GM18907 (cell line): ENCODE data around the gene CENPS.
"Not testable (repeated sequence)": the region's sequence is repeated elsewhere in the genome, so short reads cannot be mapped to it uniquely, and the experiment has no call there.

ENCODE experiments used
- ATAC-seq: cut with Tn5 transposase; IDR thresholded peaks from one replicate; pipeline ENCODE4 v1.9.1; 2021; ENCODE audit warnings: mild to moderate bottlenecking, moderate library complexity; ENCODE audit not compliant: unreplicated experiment

CENPS gene

GRCh38 chr1:10418741-10419140, 11.5 kb upstream of the CENPS start:
- ATAC-seq: not testable (repeated sequence)

GRCh38 chr1:10419351-10419750, 10.9 kb upstream of the CENPS start:
- ATAC-seq: no peak

DNA sequence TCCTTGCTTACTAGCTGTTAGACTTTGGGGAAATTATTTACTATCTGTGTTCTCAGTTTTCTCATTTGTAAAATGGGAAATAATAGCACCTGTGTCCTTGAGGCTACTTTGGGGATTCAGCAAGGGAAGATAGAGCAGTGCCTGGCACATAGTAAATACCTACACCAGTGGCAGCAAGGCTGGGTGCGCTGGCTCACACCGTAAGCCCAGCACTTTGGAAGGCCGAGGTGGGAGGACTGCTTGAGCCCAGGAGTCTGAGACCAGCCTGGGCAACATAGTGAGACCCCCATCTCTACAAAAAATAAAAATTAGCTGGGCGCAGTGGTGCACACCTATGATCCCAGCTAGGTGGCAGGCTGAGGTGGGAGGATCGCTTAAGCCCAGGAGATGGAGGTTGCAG, 8.6 kb upstream of the CENPS start:
- no peak for ATAC-seq

GRCh38 chr1:10424034-10424433, 6.2 kb upstream of the CENPS start:
- no peak for ATAC-seq

DNA sequence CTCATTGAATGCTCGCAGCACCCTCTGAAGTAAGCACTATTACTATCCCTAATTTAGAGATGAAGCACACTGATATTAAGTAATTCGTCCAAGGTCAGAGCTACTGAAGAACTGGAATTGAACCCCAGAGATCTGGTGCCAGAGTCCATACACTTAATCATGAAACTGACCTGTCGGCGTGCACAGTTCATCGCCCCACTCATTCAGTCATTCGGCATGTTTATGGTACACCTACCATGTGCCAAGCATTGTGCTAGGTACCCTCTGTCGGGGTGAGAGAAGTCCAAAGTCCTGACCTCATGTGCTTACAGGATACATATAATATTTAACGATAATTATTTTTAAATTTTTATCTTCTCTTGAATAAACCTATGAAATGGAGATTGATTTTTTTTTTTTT, 5.6 kb upstream of the CENPS start:
- ATAC-seq: no peak

DNA sequence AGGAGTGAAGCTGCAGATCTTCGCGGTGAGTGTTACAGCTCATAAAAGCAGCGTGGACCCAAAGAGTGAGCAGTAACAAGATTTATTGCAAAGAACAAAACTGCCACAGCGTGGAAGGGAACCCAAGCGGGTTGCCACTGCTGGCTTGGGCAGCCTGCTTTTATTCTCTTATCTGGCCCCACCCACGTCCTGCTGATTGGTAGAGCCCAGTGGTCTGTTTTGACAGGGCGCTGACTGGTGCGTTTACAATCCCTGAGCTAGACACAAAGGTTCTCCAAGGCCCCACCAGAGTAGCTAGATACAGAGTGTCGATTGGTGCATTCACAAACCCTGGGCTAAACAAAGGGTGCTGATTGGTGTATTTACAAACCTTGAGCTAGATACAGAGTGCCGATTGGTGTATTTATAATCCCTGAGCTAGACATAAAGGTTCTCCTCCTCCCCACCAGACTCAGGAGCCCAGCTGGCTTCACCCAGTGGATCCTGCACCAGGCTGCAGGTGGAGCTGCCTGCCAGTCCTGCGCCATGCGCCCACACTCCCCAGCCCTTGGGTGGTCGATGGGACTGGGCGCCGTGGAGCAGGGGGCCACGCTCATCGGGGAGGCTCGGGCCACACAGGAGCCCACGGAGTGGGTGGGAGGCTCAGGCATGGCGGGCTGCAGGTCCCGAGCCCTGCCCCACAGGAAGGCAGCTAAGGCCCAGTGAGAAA, 4.3 kb upstream of the CENPS start:
- not testable (repeated sequence) for ATAC-seq

DNA sequence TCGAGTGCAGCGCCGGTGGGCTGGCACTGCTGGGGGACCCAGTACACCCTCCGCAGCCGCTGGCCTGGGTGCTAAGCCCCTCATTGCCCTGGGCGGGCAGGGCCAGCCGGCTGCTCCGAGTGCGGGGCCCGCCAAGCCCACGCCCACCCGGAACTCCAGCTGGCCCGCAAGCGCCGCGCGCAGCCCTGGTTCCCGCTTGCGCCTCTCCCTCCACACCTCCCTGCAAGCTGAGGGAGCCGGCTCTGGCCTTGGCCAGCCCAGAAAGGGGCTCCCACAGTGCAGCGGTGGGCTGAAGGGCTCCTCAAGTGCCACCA, 3.7 kb upstream of the CENPS start:
- ATAC-seq: not testable (repeated sequence)

GRCh38 chr1:10428984-10429383, 1.2 kb upstream of the CENPS start:
- ATAC-seq: no peak

DNA sequence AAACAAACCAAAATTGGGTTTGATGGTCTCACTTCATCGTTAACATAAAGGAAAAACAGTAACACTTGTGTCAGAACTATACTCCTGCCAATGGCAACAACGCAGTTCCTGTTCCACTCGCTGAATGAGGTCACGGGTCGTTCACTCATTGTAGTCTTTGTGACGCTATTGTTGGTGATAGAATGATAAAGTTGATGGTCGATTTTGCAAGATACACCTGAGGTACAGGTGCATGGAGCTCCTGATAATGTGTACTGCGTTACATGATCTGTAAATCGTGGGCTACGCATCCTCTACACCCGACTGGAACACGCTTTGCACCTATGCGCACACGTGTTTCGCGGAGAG, 391 bp upstream of the CENPS start:
- peak; percentile 4 for ATAC-seq

DNA sequence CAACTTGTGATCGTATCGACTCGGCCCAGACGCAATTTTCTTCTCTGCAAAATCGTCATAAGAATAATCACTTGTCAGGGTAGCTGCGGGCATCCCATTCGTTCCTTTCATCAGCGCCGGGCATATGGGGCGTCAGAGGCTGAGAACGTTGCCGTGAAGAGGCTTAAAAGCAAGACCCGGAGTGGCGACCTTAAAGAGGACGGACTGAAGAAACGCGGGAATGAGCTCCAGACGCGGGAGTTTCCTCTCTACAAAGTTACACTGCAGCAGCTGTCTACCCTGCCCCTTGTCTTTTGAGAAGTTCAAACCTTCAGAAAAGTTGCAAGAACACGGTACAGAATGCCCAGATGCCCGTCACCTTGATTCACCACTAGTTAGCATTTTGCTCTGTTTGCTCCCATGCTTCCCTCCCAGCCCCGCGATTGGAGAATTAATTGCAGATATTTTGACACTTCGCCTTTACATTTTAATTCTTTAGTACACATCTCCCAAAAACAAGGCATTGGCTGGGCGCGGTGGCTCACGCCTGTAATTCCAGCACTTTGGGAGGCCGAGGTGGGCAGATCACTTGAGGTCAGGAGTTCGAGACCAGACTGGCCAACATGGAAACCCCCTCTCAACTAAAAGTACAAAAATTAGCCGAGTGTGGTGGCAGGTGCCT, 967 bp downstream of the CENPS start:
- no peak for ATAC-seq

- ATAC-seq: no peak
These were observed 2.9 kb downstream of the CENPS start for GRCh38 chr1:10432910-10433700.

GRCh38 chr1:10433790-10434189, 3.6 kb downstream of the CENPS start:
- no peak for ATAC-seq

DNA sequence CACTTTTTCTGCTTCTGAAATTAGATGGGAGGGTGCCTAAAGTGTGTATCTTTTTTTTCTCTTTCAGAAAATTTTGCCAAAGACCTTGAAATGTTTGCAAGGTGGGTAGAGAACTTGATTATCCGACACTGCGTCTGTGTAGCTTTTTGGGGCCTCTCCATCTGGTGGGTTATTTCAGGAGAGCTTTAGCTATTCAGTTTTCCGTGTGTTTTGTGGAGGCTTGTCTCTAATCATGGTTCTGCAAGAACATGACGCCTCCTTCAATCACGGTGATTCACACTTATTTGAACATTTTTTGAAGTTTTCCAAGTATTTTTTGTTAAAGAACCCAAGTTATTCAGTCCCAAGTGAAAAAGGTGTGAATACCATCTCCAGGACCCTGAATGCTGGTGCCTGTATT, 4.4 kb downstream of the CENPS start:
- ATAC-seq: no peak

DNA sequence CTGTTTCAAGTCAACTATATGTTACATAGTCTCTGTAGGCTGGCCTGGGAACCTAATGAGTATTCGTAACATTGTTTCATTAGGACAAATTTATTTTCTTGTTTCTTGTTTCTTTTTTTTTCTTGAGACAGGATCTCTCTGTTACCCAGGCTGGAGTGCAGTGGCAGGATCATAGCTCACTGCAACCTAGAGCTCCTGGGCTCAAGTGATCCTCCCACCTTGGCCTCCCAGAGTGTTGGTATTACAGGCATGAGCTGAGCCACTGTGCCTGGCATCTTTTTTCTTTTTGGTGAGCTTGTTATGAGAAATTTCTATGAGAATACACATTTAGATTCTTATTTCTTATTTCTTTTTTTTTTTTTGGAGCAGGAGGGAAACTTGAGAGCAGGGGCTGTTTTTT, 6.8 kb downstream of the CENPS start:
- no peak for ATAC-seq

DNA sequence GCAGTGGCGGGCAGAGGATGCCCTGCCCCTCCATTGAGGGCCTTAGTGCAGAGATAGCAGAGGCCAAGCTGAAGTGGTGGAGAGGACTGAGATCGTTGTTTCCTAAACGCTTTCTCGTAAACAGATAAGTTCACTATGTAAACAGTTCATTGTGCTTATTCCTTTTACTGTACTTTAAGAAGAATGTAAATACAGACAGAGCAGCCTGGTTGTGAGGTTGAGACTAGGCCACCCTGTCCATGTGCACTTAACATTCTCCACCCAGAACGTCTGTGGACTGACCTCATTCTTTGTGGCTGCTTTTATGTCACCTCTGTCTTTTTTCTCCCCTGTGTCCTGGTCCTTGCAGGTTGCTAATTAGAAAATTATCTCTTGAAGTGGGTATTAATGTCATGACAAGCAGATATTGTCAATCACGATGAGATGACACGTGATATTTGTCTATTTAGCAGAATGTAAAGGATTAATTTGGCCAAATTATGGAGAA, 8.5 kb downstream of the CENPS start:
- ATAC-seq: no peak

GRCh38 chr1:10440305-10440704, 10.1 kb downstream of the CENPS start:
- ATAC-seq: no peak

DNA sequence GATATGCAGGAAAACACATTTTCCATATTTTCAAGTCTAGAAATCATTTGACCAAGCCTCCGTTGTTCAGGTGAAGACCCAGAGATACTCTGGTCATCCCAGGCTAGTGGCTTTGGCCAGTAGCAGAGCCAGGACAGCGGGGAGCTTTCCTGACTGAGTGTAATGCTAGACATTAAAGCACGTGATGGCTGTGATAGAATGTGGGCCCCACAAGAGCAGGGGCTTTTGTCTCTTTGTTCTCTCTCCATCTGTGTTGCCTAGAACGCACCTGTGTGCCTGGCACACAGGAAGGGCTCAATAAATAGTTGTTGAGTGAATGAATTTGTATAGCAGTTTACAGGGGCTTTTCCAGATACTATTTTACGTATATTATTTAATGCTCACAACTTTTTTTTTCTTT, 10.6 kb downstream of the CENPS start:
- ATAC-seq: no peak

DNA sequence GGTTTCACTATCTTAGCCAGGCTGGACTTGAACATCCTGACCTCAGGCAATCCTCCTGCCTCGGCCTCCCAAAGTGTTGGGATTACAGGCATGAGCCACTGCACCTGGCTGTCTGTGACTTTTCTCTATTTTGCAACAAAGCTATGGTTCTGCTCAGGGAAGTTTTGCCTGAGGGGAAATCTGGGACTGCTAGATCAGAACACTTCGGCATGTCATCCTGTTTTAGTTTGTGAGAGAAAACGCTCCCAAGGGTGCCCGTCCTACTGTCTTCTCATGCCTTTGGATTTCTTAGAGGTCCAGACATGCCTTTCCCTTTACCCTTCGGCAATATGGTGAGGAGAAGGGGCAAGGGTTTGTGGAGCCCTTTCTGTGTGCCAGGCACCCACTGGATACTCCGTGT, 14.0 kb downstream of the CENPS start:
- ATAC-seq: no peak

DNA sequence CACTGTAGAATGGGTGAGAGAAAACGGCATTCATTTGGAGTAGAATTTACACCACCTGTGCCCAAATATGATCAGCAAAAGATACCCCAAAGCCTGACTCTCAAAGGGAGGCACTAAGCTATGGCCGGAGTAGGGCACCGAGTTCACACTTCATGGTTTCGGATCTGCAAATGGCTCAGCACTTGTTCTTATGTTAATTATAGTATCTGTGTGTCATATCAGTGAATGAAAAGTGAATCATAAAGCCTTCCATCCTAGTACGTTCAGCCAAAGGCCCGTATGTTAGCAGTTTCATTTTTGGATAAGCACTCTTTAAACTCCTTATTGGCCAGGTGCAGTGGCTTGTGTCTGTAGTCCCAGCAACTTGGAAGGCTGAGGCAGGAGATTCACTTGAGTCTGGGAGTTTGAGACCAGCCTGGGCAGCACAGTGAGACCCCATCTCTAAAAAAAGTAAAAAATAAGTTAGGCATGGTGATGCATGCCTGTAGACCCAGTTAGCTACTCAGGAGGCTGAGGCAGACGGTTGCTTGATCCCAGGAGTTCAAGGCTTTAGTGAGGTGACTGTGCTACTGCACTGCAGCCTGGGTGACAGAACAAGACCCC, 14.7 kb downstream of the CENPS start:
- no peak for ATAC-seq

- ATAC-seq: no peak
These were observed 16.7 kb downstream of the CENPS start for GRCh38 chr1:10446790-10447422.

- no peak for ATAC-seq
These were observed 19.5 kb downstream of the CENPS start, which contains the start of gene CORT for GRCh38 chr1:10449751-10450150. Gene CORT (plus strand): TSS chr1:10450031. CDS start chr1:10450224, 193 bp downstream.
